GM18505 (cell line): ENCODE data around the gene PGRMC2.

Source experiments
- ATAC-seq: cut with Tn5 transposase; IDR thresholded peaks from one replicate; pipeline ENCODE4 v1.9.1; 2021; ENCODE audit not compliant: unreplicated experiment
- POLR2A ChIP-seq: IDR thresholded peaks from 4 replicates; pipeline ENCODE4 v1.6.1; 2011; ENCODE audit warnings: borderline replicate concordance; ENCODE audit not compliant: insufficient read depth, insufficient read length; ENCODE audit errors: extremely low read depth

PGRMC2 gene, protein sequence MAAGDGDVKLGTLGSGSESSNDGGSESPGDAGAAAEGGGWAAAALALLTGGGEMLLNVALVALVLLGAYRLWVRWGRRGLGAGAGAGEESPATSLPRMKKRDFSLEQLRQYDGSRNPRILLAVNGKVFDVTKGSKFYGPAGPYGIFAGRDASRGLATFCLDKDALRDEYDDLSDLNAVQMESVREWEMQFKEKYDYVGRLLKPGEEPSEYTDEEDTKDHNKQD

DNA sequence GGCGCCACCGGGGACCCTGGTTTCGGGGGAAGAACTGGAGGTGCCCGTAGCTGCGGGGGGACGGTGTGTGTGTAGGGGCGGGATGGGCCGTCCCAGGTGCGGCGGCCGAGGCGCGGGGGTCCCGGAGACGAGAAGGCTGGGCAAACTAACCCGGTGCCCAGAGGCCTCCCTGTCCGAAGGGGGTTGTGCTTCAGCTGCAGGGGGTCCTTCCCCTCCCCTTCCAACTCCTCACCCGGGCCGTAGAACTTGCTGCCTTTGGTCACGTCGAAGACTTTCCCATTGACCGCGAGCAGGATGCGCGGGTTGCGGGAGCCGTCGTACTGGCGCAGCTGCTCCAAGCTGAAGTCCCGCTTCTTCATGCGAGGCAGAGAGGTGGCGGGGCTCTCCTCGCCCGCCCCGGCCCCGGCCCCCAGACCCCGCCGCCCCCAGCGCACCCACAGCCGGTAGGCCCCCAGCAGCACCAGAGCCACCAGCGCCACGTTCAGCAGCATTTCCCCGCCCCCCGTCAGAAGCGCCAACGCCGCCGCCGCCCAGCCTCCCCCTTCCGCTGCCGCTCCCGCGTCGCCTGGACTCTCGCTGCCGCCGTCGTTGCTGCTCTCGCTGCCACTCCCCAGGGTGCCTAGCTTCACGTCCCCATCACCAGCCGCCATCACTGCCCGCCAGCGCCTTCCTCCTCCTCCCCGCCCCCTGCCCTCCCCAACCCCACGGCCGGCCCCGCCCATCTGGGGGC lies at the start of gene PGRMC2:
PGRMC2 (minus strand) TSS at position 673 of the 730 bp plus-strand sequence; CDS start at position 650, 23 bp downstream.
- TF ChIP-seq POLR2A = peak; percentile 6
- peak; percentile 10 for ATAC-seq

DNA sequence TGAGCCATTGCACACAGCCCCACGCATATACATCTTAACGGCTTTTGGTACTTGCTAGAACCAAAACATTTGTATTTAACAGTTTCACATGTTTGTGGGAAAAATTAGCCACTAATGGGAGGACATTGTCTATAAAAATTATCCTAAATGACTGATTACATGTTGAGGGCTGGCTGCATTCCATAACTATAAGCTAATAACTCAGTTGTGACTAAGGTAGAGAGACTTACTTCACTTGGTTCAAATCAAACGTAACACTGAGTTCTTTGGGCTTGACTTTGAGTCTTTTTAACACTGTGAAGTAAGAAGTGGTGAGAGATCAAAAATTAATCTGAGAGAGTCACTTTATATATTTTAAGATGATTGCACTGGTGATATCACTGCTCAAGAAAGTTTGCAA lies 47.9 kb upstream of the PGRMC2 start:
- no peak for ATAC-seq
- TF ChIP-seq POLR2A = no peak

DNA sequence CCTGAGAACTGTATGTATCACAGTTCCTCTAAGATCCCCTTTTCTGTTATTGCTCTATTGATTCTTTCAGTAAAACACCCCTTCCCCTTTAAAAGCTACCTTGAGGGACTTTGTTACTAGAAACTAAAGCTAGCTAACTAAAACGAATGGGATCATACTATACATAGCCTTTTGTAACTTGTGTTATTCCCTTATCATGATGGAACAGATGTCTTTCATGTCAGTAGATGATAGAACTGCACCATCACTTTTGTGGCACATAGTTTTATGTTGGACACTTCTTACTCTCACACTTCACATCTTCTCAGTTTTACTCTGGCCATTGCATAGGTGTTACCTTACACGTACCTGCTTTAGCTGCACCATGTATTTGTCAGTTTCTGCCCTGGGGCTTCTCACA lies 46.6 kb upstream of the PGRMC2 start:
- no peak for ATAC-seq
- no peak for TF ChIP-seq POLR2A

DNA sequence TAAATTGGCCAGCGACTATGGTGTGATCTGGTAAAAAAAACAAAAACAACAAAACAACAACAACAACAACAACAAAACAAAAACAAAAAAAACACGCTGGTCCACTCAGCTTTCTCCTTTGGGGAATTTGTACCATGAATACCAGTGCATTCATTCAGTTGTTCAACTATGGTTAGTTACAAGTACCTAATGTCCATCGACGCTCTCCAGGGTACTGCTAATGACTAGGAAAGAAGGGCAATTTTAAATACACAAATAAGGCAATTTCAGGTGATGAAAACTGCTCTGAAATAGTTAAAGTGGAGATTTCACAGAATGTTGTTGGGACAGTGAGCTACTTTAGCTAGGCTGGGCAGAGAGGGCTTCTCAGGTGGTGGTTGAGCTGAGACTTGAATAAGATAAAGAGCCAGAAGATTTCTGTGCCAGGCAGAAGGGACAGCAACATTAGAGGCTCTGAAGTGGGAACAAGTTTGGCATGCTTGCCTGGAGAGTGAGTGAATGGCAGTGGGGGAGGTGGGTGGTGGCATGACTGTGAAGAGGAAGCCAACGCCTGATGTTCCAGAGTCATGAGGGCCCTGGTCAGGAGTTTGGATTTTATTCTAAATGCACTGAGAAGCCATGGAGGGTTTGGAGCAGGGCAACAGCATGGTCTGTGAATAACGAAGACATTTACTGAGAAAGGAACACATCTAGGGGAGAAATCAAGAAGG lies 45.9 kb upstream of the PGRMC2 start:
- no peak for ATAC-seq
- TF ChIP-seq POLR2A = no peak

DNA sequence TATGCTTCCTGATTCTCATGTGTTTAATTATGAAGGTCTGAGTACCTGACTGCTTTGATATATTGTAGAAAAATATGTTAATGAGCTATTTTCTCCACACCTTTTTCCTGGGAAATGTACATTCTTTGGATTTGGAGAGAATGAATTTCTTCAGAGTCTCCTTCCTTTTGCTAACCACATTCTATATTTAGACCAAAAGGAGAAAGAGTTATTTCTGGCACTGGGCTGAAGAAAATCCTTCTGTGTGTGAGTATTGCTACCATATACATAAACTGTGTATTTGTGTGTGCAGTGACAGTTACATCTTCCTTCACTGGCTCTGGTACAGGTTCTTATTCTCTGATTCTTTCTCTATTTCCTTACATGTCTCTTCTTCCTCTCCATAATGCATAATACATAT lies 44.5 kb upstream of the PGRMC2 start:
- no peak for ATAC-seq
- TF ChIP-seq POLR2A = no peak

DNA sequence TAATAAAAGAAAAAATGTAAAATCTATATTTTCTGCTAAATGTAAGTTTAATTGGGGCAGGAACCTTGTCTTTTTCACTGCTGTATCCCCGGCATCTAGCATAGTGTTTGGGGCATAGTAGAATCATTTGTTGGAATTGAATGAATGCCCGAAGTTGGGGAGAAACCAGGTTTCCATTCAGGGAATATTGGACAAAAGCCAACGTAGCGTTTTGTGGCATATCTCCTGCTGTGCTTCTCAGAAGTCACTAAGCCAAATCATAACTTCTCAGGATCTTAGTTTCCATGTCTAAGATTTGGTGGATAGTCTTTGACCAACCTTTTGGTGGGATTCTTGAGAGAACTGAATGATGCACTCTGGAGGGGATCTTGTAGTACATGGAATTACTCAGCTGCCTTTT lies 42.0 kb upstream of the PGRMC2 start:
- no peak for ATAC-seq
- TF ChIP-seq POLR2A = no peak

GRCh38 chr4:128328106-128328505 lies 40.5 kb upstream of the PGRMC2 start:
- ATAC-seq = no peak

GRCh38 chr4:128323401-128323800 lies 35.8 kb upstream of the PGRMC2 start:
- TF ChIP-seq POLR2A = no peak
- ATAC-seq = no peak

More at GRCh38 chr4:128328106-128328505, 40.5 kb upstream of the PGRMC2 start:
- no peak for TF ChIP-seq POLR2A

DNA sequence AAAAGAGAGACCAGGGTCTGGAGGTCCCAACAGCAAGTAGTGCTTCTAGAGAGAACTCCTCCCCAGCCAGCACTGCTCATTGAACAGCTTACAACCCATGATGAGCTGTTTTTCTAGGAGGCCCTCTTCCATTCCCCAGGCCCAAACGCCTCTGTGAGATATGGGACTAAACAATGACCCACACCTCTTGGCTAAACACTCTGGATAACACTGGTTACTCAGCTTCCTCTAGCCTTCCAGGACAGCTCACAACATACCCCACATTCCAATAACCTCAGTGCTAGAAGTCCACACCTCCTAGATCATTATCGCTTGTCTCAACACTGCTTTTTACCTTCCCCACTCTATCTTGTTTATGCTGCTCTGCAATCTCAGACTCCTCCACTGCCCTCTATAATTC lies 35.4 kb upstream of the PGRMC2 start:
- ATAC-seq = no peak
- no peak for TF ChIP-seq POLR2A

- no peak for ATAC-seq
- TF ChIP-seq POLR2A = no peak
Measured at GRCh38 chr4:128322311-128322710, 34.7 kb upstream of the PGRMC2 start.

DNA sequence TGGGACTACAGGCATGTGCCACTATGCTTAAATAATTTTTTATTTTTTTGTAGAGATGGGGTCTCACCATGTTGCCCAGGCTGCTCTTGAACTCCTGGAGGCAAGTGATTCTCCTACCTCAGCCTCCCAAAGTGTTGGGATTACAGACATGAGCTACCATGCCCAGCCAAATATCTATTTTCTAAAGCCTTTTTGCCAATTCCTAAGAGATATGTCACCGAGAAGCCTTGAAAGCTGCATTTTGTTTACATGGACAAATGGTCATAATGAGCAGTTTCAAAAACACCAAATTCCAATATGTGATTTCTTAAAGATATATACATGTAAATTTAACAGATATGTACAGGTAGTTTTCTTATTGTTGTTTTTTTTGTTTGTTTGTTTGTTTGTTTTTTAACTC lies 33.0 kb upstream of the PGRMC2 start:
- TF ChIP-seq POLR2A = no peak
- ATAC-seq = no peak

DNA sequence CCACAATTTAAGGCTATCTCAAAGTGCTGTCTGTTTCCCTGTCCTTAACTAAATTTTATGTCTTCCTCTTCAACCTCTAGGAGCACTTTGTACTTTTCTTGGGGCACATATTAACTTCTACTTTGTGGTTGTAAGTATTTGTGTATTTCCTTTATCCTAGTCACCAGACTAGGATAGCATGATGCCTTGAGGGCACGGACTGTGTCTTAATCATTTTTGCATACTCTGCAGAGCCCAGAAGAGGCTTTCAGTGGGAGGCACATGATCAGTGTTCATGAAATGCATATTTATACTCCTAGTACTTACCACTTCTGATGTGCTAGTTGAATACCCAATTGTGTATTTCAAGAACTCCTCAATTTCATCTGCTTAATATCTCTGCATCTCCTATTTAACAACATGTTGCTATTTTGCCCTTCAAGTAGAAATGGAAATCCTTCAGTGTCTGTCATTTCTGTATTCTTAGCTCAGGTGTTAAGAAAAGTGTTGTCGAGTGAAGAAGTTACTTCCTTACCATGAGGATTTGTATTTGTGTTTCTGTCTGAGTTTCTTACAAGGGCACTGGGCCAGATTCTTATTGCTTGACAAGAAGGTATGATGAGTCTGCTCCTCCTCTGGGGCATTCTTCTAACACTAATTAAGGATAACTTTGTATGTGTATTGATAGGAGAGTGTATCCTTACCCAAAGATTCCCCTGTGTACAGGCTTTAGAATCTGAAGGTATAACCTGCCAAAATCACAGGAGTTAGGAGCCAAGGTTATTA lies 28.3 kb upstream of the PGRMC2 start:
- no peak for TF ChIP-seq POLR2A

More for the DNA sequence above, 28.3 kb upstream of the PGRMC2 start:
- ATAC-seq = no peak
